Right ventricle myocardium superior (tissue), 1 donor: Measurements from ENCODE around the gene PRODH. TPM values are rescaled to one million over a fixed set of nuclear protein-coding genes. Genes with fewer than 3 reads are reported as not detected.
"Not testable (repeated sequence)": the region's sequence is repeated elsewhere in the genome, so short reads cannot be mapped to it uniquely, and the experiment has no call there.

Source experiments
- ATAC-seq: fragments of 200-7000 bp; cut with Tn5 transposase; one replicate; pipeline ENCODE4 v1.9.1; 2020; ENCODE audit warnings: mild to moderate bottlenecking; ENCODE audit not compliant: poor library complexity
- DNase-seq: peaks from one replicate; pipeline ENCODE4 v3.0.0-alpha.2; 2020
- intact Hi-C: fragments of 100-400 bp; cut with DNase I; formaldehyde crosslinking; loops from one replicate; pipeline ENCODE4 v1.11.2; 2022
- total RNA-seq: library from RNA; stranded (reverse); fragmentation: NEBNext Ultra II Directional; extraction: Animal tissue kit (Norgen Biotek cat#: 25700); gene quantifications from one replicate; pipeline ENCODE4 v1.2.1, GENCODE V29; 2021
- donor health status: DM: no; HTN: yes; CAD: no; lungs with severe emphysema.

PRODH gene
- total RNA-seq, 1 donor from 2014 or later = 11.9 TPM

DNA sequence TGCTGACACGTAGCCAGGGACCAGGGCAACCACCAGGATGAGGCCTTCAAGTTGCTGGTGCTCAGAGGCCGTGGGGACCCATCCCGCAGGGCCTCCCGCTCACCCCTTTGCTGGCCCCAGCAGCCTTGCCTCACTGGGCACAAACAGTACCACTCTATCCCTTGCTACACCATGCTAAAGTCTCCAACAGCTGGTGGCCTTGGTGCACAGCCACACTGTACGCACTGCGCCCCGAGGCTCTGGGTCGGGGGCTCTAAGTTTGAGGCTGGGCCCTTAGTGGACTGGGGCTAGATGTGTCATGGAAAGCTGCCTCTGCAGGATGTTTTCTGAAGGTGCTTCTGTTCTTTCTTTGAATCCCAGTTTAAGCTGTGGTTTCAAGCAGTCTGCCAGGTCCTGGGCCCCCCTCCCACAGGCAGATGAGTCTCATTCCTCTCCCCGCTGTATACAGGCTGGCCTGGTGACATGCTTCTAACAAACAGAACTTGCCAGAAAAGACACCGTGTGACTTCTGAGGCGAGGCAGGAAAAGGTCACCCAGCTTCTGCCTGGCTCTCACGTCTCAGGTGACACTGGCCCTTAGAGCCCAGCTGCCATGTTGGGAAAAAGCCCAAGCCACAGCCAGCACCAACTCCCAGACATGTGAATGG, 15.7 kb downstream of the PRODH start:
- intact Hi-C loops, DNase-seq, ATAC-seq: not testable (repeated sequence)

- intact Hi-C loops = not testable (repeated sequence)
Observed at GRCh38 chr22:18917818-18918217, 18.3 kb downstream of the PRODH start.

DNA sequence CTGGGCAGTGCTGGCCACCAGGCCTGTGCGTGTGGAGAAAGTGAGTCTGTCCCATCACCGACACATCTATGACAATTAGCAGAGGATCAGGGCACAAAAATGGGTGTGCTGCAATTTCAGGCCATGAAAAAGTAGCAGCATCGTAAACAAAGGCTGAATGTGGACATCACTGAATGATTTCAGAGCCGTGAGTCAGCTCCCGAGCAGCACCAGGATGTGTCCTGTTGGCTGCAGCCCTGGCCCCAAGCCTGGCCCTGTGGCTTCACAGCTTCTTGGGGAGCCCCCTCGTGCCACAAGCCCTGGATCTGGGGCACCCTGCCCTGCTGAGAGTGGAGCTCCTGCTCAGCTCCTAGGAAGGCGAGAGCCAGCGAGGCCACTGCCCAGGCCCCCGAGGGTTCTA, 20.5 kb downstream of the PRODH start:
- ATAC-seq, intact Hi-C loops, DNase-seq: not testable (repeated sequence)

More at GRCh38 chr22:18917818-18918217, 18.3 kb downstream of the PRODH start:
- DNase-seq, ATAC-seq: not testable (repeated sequence)

- ATAC-seq, DNase-seq, intact Hi-C loops: not testable (repeated sequence)
Observed at GRCh38 chr22:18914558-18914957, 21.5 kb downstream of the PRODH start.

DNA sequence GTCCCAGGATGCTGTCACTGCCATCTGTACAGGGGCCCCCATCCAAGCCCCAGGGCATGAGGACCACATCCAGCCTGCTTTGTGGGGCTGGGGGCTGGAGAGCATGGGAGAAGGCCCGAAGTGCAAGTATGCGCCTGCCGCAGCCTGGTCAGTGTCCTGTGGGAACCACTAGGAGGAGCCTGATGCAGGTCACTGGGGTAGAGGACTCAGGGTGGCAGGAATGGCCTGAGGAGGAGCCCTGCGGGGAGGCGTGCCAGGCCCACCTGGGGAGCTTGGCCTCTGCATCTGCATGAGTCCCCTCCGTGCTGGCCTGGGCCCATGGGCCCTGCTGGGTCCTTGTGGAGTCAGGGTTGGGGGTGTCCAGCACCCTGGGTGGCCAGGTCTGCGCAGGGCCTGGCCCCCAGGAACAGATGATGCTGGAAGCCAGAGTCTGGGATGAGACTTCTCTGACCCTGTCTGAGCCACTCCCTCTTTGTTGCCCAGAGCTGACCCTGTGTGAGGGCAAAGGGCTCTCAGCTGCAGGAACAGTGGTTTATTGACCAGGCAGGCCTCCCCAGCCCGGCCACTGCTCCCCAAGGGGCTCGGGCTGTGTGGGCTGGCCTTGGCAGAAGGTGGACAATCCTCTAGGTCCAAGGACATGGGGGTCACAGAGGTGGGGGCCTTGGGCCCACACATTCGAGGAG, 23.7 kb downstream of the PRODH start:
- intact Hi-C loops, DNase-seq: not testable (repeated sequence)
- ATAC-seq = peak; percentile 40

GRCh38 chr22:18911535-18911934, 24.6 kb downstream of the PRODH start:
- intact Hi-C loops = not testable (repeated sequence)

DNA sequence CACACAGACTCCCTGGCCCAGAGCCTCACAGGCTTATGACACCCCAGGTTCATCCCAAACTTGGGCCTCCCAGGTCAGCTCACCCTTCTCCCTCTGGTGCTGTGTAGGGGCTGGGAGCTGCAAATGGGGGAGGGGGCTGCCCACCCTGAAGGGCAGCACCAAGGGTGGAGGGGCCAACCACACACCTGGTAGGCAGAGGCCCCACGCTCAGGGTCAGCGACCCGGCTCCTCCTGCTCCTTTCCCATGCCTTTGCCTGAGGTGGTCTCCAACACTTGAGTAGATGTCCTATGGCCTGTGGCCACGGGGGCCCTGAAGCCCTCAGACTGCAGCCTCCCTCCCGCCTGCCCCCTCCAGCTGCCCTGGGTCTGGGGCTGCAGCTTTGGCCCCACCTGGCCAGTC, 26.5 kb downstream of the PRODH start:
- no peak for DNase-seq
- ATAC-seq = no peak
- intact Hi-C loops = no loop called here

More at GRCh38 chr22:18911535-18911934, 24.6 kb downstream of the PRODH start:
- not testable (repeated sequence) for DNase-seq, ATAC-seq

- peak; percentile 21 for ATAC-seq
- intact Hi-C loops = no loop called here
Observed at GRCh38 chr22:18906896-18907295, 29.2 kb downstream of the PRODH start.

DNA sequence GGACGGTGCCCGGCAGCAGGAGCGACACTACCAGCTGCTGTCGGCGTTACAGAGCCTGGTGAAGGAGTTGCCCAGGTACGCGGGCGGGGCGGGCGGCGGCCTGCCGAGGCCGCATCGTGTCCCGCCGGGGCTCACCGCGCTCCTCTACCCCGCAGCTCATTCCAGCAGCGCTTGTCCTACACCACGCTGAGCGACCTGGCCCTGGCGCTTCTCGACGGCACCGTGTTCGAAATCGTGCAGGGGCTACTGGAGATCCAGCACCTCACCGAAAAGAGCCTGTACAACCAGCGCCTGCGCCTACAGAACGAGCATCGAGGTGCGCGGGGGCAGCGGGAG, 29.7 kb downstream of the PRODH start:
- ATAC-seq = peak; percentile 61

More at GRCh38 chr22:18906896-18907295, 29.2 kb downstream of the PRODH start:
- DNase-seq = no peak

DNA sequence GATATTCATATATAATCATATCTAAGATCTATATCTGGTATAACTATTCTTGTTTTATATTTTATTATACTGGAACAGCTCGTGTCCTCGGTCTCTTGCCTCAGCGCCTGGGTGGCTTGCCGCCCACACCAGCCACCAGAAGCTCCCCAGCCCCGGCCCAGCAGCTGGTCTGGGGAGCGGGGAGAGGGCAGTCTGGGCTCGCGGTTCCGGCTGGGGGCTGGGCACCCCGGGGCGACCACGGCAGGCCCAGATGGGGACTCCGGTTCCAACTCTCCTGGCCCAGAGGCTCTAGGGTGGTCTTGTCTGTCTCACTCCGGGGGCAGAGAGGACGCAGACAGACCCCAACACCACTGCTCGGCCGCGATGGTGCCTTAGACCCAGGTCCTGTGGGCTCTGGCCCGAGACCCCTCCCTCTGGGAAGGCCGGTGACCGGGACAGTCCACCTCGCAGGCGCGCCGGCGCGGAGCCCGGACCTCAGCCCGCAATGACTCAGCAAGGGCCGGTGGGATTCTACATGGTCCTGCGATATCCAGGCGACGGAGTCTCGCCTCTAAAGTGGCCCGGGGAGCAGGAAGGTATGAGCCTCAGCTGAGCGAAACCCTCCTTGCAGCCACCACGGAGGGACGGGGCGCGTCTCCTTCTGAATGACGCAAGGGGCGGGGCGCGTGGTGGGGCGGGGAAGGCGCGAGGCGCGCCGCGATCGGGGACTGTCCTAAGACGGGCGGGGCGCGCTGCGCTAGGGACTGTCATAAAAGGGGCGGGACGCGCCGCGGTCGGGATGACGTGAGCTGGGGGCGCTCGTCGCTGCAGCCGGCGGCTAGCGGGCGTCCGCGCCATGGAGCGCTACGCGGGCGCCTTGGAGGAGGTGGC, 30.3 kb downstream of the PRODH start, which contains the start of gene DGCR6:
TSS of gene DGCR6 (plus strand) at position 781 of the 870 bp plus-strand sequence. CDS start at position 836, 55 bp downstream.
- intact Hi-C loops = no loop called here
- peak; percentile 99 for ATAC-seq
- DNase-seq = no peak

More for the DNA sequence above, 29.7 kb downstream of the PRODH start:
- intact Hi-C loops, DNase-seq: not testable (repeated sequence)

GRCh38 chr22:18896037-18896657, 39.9 kb downstream of the PRODH start:
- ATAC-seq, intact Hi-C loops: not testable (repeated sequence)
- DNase-seq = peak; percentile 24

DNA sequence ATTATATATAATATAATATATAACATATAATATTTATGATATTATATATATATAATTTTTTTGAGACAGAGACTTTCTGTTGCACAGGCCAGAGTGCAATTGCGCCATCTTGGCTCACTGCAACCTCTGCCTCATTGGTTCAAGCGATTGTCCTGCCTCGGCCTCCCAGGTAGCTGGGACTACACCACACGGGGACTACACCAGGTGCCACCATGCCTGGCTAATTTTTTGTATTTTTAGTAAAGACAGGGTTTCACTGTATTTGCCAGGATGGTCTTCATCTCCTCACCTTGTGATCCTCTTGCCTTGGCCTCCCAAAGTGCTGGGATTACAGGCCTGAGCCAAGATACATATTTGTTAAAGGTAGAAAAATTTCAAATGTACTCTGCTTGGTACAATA, 42.3 kb downstream of the PRODH start:
- intact Hi-C loops, DNase-seq, ATAC-seq: not testable (repeated sequence)

DNA sequence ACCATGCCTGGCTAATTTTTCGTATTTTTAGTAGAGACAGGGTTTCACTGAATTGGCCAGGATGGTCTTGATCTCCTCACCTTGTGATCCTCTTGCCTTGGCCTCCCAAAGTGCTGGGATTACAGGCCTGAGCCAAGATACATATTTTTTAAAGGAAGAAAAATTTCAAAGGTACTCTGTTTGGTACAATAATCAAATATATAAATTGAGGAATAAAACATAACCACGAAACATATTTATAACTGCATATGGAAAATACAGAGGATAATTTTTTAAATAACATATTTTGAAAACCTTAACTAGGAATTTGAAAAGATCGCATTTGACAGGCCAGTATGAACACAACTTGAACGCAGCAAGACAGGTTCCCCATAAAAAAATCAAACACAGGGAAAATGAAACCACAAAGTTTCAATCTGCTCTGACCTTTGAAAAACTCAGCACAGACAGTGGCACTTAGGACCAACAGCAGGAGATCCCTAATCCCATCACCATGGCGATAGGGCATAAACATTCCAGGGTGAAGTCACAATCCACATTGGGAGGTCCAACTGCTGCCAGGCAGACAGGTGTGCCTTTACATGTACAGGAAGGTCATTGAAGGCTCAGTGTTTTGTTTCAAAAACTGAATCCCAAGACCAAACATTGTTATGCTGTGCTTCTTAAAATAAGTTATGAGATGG, 45.4 kb downstream of the PRODH start:
- DNase-seq, intact Hi-C loops: not testable (repeated sequence)
- peak; percentile 51 for ATAC-seq

GRCh38 chr22:18888115-18888514, 48.0 kb downstream of the PRODH start:
- ATAC-seq = no peak
- intact Hi-C loops = no loop called here

DNA sequence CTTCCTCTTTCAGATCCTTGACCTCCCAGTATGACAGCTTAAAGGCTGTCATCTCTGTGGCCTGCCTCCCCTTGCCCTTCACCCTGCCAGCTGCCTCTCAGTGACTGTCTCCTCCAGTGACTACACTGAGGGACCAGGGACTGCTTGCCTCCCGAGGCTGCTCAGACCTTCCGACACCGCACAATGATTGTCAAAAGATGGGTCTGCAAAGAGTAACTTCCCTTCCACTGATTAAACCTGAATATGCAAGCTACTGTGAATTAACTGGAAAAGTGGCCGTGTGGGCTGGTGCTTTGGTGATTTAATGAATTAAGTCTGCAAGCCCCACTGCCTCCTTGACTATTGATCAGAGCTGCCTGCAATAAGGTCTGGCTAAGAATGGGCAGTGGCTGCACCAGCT, 51.6 kb downstream of the PRODH start:
- ATAC-seq, DNase-seq: not testable (repeated sequence)

More at GRCh38 chr22:18888115-18888514, 48.0 kb downstream of the PRODH start:
- DNase-seq = no peak

GRCh38 chr22:18881260-18881659, 54.8 kb downstream of the PRODH start:
- ATAC-seq, intact Hi-C loops: not testable (repeated sequence)
- peak; percentile 37 for DNase-seq

More for the DNA sequence above, 51.6 kb downstream of the PRODH start:
- intact Hi-C loops = not testable (repeated sequence)
